ENCODE measurements around the gene LILRA2. TPM values are rescaled to one million over a fixed set of nuclear protein-coding genes. Genes with fewer than 3 reads are reported as not detected.
"Not testable (repeated sequence)": the region's sequence is repeated elsewhere in the genome, so short reads cannot be mapped to it uniquely, and the experiment has no call there.

Gene LILRA2
- total RNA-seq, 2 experiments from 2014 or later: not detected

- intact Hi-C loops (cut with DNase I, micrococcal nuclease): loop anchor here in 1 of 2 experiments (5.0 kb wide), 2 partner anchors 335 to 350 kb away; partner anchors contain the start of gene LILRB2
- H3K4me3 Mint-ChIP-seq; ATAC-seq; DNase-seq; H3K9me3 Mint-ChIP-seq (ENCODE audit: low read depth); H3K27ac Mint-ChIP-seq; CTCF ChIA-PET; POLR2A ChIA-PET; H3K36me3 Mint-ChIP-seq (ENCODE audit: low read depth); H3K4me1 Mint-ChIP-seq: not testable (repeated sequence)
- peaks cover 13% of the 10 kb centered on the region for H3K27me3 Mint-ChIP-seq
Measured at GRCh38 chr19:54632517-54632916, 58.9 kb downstream of the LILRA2 start.

- Mint-ChIP-seq H3K9me3 (ENCODE audit: low read depth) (no peaks in the 10 kb centered on the region), H3K4me3 (no peak overlapping the region), H3K27me3 (peaks cover 12% of the 10 kb centered on the region), H3K36me3 (ENCODE audit: low read depth) (no peaks in the 10 kb centered on the region), H3K27ac (no peak overlapping the region), H3K4me1 (no peaks in the 10 kb centered on the region)
- ChIA-PET POLR2A (no interaction called here), CTCF (no interaction called here)
- intact Hi-C loops (cut with DNase I, micrococcal nuclease): loop anchor here in 1 of 2 experiments (5.0 kb wide), 2 partner anchors 336 to 351 kb away; partner anchors contain the start of gene LILRB2
- no peak for DNase-seq
- ATAC-seq: no peak
Measured at GRCh38 chr19:54633401-54633800, 59.8 kb downstream of the LILRA2 start.

DNA sequence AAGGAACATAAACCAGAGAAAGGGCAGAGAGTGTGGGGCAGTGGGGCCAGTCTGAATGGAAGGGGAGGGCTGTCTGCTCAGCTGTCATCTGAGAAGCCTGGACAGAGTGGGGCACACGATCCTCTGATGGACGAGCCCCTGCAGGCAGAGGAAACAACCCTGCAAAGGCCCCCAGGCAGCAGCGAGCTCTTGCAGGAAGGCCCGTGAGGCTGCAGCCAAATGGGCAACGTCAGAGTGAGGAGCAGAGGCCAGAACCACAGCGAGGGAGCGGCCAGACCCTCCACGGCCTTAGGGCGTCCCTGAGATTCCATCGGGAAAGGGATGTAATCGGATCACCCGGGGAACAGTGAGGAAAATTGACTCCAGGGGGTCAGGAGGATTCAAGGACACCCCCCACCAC lies 62.5 kb downstream of the LILRA2 start:
- CTCF ChIA-PET; H3K4me3 Mint-ChIP-seq; intact Hi-C loops (cut with DNase I, micrococcal nuclease); H3K9me3 Mint-ChIP-seq (ENCODE audit: low read depth); DNase-seq; POLR2A ChIA-PET; ATAC-seq; H3K27ac Mint-ChIP-seq; H3K36me3 Mint-ChIP-seq (ENCODE audit: low read depth); H3K4me1 Mint-ChIP-seq; H3K27me3 Mint-ChIP-seq: not testable (repeated sequence)

DNA sequence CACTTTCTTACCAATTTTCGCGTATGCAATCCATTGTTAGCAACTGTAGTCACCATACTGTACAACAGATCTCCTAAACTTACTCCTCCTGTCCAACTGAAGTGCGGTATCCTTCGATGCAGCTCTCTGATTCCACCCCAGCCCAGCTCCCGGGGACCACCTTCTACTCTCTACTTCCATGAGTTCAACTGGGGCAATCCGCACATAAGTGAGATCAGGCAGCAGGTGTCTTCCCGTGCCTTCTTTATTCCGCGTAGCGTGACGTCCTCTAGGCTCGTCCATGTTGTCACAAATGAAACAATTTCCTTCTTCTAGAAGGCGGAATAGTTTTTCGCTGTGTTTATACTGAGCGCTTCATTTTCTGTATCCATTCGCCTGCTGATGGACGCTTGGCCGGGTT lies 65.1 kb downstream of the LILRA2 start:
- ATAC-seq: no peak
- Mint-ChIP-seq H3K27me3 (peaks cover 10% of the 10 kb centered on the region), H3K36me3 (ENCODE audit: low read depth) (no peaks in the 10 kb centered on the region), H3K4me3 (no peak overlapping the region), H3K4me1 (no peaks in the 10 kb centered on the region), H3K27ac (no peak overlapping the region), H3K9me3 (ENCODE audit: low read depth) (no peaks in the 10 kb centered on the region)
- CTCF ChIA-PET: interaction anchor here (1.5 kb wide), 1 partner anchor 15 kb away, joined by 5 read pairs; no protein-coding TSS in a partner anchor
- DNase-seq: no peak
- intact Hi-C loops (cut with DNase I, micrococcal nuclease): no loop called here
- POLR2A ChIA-PET: no interaction called here

Other genes starting within 250 kb of the LILRA2 start
- gene LILRA4, start 234.6 kb upstream of the LILRA2 start, total RNA-seq: not detected
- 1 to 10 TPM; 3.5 to 4.7 TPM for gene LAIR1, start 208.9 kb upstream of the LILRA2 start, total RNA-seq
- under 1 TPM; 0.19 to 0.59 TPM for gene TTYH1, start 158.3 kb upstream of the LILRA2 start, total RNA-seq
- gene LENG8, start 124.6 kb upstream of the LILRA2 start, total RNA-seq: 100 to 1,000 TPM; 156 to 221 TPM
- 1 to 10 TPM; 5.0 to 5.1 TPM for gene LENG9, start 110.0 kb upstream of the LILRA2 start, total RNA-seq
- gene CDC42EP5, start 100.5 kb upstream of the LILRA2 start, total RNA-seq: under 1 TPM in 1 of 2 experiments, not detected in 1; 0.55 TPM
- 1 to 10 TPM; 3.7 to 5.1 TPM for gene LAIR2, start 71.0 kb upstream of the LILRA2 start, total RNA-seq
- not detected for gene LILRA1, start 19.8 kb downstream of the LILRA2 start, total RNA-seq
- not detected for gene LILRB1, start 56.7 kb downstream of the LILRA2 start, total RNA-seq
- gene LILRB4, start 89.2 kb downstream of the LILRA2 start, total RNA-seq: not detected
- gene KIR3DL3, start 150.7 kb downstream of the LILRA2 start, total RNA-seq: not detected
- not detected for gene KIR2DL3, start 164.7 kb downstream of the LILRA2 start, total RNA-seq
- gene KIR2DL1, start 196.0 kb downstream of the LILRA2 start, total RNA-seq: not detected
- gene KIR2DL4, start 229.8 kb downstream of the LILRA2 start, total RNA-seq: not detected
- gene KIR3DL1, start 242.7 kb downstream of the LILRA2 start, total RNA-seq: not detected

All from activated CD4-positive, alpha-beta T cell treated with anti-CD3 and anti-CD28 coated beads for 36 hours (primary cell).